ENCODE data around the gene CALML5. TPM values are rescaled to one million over a fixed set of nuclear protein-coding genes. Genes with fewer than 3 reads are reported as not detected.

The CALML5 gene
- total RNA-seq, 1 experiment from 2014 or later, result not detected

DNA sequence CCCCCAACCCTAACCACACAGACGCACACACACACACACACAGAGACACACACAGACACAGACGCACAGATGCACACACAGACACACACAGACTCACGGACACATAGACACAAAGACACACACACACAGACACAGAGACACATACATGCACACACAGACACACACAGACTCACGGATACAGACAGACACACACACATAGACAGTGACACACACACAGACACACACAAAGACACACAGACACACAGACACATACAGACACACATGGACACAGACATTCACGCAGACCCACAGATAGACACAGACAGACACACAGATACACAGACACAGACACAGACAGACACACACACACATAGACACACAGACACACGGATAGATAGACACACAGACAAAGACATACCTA is 2.1 kb downstream of the CALML5 start:
- Histone ChIP-seq H3K9me3 (ENCODE audit: control insufficient read depth, insufficient read depth, low read depth, low read length) (no peaks in the 10 kb centered on the region), H3K27ac (ENCODE audit: low read length) (no peak overlapping the region), H3K4me3 (ENCODE audit: low read depth in 2 of 2, low read length in 2 of 2) (no peak overlapping the region), H3K4me1 (ENCODE audit: control insufficient read depth, insufficient read depth, low read length) (no peaks in the 10 kb centered on the region), H3K27me3 (ENCODE audit: control insufficient read depth, insufficient read depth, low read length) (no peaks in the 10 kb centered on the region), H3K36me3 (ENCODE audit: control insufficient read depth, insufficient read depth, low read length) (no peaks in the 10 kb centered on the region)
- intact Hi-C loops (cut with micrococcal nuclease; ENCODE audit: unreplicated experiment), result no loop called here
- no TSS peak for BruUV-seq (replicated peaks)
- DNase-seq (ENCODE audit: low read depth, low spot score) (no peak), ATAC-seq (no peak)
- in situ Hi-C loops (cut with HindIII; ENCODE audit: low pct_unique_long_range_greater_than_20kb, low sequenced_read_pairs), result no loop called here
- TF ChIP-seq, protein P1, sequence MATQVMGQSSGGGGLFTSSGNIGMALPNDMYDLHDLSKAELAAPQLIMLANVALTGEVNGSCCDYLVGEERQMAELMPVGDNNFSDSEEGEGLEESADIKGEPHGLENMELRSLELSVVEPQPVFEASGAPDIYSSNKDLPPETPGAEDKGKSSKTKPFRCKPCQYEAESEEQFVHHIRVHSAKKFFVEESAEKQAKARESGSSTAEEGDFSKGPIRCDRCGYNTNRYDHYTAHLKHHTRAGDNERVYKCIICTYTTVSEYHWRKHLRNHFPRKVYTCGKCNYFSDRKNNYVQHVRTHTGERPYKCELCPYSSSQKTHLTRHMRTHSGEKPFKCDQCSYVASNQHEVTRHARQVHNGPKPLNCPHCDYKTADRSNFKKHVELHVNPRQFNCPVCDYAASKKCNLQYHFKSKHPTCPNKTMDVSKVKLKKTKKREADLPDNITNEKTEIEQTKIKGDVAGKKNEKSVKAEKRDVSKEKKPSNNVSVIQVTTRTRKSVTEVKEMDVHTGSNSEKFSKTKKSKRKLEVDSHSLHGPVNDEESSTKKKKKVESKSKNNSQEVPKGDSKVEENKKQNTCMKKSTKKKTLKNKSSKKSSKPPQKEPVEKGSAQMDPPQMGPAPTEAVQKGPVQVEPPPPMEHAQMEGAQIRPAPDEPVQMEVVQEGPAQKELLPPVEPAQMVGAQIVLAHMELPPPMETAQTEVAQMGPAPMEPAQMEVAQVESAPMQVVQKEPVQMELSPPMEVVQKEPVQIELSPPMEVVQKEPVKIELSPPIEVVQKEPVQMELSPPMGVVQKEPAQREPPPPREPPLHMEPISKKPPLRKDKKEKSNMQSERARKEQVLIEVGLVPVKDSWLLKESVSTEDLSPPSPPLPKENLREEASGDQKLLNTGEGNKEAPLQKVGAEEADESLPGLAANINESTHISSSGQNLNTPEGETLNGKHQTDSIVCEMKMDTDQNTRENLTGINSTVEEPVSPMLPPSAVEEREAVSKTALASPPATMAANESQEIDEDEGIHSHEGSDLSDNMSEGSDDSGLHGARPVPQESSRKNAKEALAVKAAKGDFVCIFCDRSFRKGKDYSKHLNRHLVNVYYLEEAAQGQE (IDR thresholded peaks at IDR 0.05; ENCODE audit: insufficient read depth in 1 of 2, low read depth in 2 of 2, low read length in 1 of 2), result no peak
- TF ChIP-seq, protein P2, sequence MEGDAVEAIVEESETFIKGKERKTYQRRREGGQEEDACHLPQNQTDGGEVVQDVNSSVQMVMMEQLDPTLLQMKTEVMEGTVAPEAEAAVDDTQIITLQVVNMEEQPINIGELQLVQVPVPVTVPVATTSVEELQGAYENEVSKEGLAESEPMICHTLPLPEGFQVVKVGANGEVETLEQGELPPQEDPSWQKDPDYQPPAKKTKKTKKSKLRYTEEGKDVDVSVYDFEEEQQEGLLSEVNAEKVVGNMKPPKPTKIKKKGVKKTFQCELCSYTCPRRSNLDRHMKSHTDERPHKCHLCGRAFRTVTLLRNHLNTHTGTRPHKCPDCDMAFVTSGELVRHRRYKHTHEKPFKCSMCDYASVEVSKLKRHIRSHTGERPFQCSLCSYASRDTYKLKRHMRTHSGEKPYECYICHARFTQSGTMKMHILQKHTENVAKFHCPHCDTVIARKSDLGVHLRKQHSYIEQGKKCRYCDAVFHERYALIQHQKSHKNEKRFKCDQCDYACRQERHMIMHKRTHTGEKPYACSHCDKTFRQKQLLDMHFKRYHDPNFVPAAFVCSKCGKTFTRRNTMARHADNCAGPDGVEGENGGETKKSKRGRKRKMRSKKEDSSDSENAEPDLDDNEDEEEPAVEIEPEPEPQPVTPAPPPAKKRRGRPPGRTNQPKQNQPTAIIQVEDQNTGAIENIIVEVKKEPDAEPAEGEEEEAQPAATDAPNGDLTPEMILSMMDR (IDR thresholded peaks at IDR 0.05), result no peak
- TF ChIP-seq TCF7L2 (IDR thresholded peaks at IDR 0.05; ENCODE audit: low read depth, low read length), result no peak
- no peak for TF ChIP-seq POLR2AphosphoS5 (IDR thresholded peaks at IDR 0.05; ENCODE audit: low read depth, low read length)
- ChIA-PET POLR2A (no interaction called here), CTCF (no interaction called here)

- H3K9me3 ChIP-seq (ENCODE audit: control insufficient read depth, insufficient read depth, low read depth, low read length), result no peaks in the 10 kb centered on the region
- TF ChIP-seq SIN3A (IDR thresholded peaks at IDR 0.05; ENCODE audit: borderline replicate concordance, insufficient read depth, low read depth, low read length) (no peak), POLR2AphosphoS5 (IDR thresholded peaks at IDR 0.05; ENCODE audit: low read depth, low read length) (no peak), TCF7L2 (IDR thresholded peaks at IDR 0.05; ENCODE audit: low read depth, low read length) (no peak)
- TF ChIP-seq, protein P2 (IDR thresholded peaks at IDR 0.05), result no peak
- TF ChIP-seq, protein P1 (IDR thresholded peaks at IDR 0.05; ENCODE audit: insufficient read depth in 1 of 2, low read depth in 2 of 2, low read length in 1 of 2), result no peak
- H3K4me1 ChIP-seq (ENCODE audit: control insufficient read depth, insufficient read depth, low read length), result no peaks in the 10 kb centered on the region
- ATAC-seq, result no peak
- ChIA-PET POLR2A (no interaction called here), CTCF (no interaction called here)
- no peak for DNase-seq (ENCODE audit: low read depth, low spot score)
- in situ Hi-C loops (cut with HindIII; ENCODE audit: low pct_unique_long_range_greater_than_20kb, low sequenced_read_pairs), result no loop called here
- H3K27me3 ChIP-seq (ENCODE audit: control insufficient read depth, insufficient read depth, low read length), result no peaks in the 10 kb centered on the region
- H3K27ac ChIP-seq (ENCODE audit: low read length), result no peak overlapping the region
- BruUV-seq (replicated peaks), result no TSS peak
- intact Hi-C loops (cut with micrococcal nuclease; ENCODE audit: unreplicated experiment), result no loop called here
- no peak overlapping the region for H3K4me3 ChIP-seq (ENCODE audit: low read depth in 2 of 2, low read length in 2 of 2)
- no peaks in the 10 kb centered on the region for H3K36me3 ChIP-seq (ENCODE audit: control insufficient read depth, insufficient read depth, low read length)
Measured at GRCh38 chr10:5496261-5497250, 2.8 kb downstream of the CALML5 start.
